Measurements from ENCODE around the gene DNAH3.
"Not testable (repeated sequence)": the region's sequence is repeated elsewhere in the genome, so short reads cannot be mapped to it uniquely, and the experiment has no call there.

DNAH3 gene

DNA sequence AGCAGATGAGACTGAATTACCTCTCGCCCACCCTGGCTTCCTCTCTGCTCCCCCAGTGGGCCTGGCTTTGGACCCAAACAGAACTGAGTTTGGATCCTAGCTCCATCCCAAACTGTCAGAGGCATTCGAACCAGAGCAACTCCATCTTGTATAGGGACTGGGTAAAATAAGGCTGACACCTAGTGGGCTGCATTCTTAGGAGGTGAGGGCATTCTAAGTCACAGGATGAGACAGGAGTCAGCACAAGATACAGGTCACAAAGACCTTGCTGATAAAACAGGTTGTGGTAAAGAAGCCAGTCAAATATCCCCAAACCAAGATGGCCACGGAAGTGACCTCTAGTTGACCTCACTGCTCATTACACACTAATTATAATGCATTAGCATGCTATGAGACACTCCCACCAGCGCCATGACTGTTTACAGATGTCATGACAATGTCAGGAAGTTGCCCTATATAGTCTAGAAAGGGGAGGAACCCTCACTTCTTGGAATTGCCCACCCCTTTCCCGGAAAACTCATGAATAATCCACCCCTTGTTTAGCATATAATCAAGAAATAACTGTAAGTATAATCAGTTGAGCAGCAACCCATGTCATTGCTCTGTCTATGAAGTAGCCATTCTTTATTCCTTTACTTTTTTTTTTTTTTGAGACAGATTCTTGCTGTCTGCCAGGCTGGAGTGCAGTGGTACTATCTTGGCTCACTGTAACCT, 205.6 kb downstream of the DNAH3 start:
- Mint-ChIP-seq H3K4me1 (ENCODE audit: low read depth) (peaks cover 31% of the 10 kb centered on the region), H3K27me3 (no peaks in the 10 kb centered on the region), H3K9me3 (no peaks in the 10 kb centered on the region), H3K27ac (no peak overlapping the region), H3K36me3 (ENCODE audit: low read depth) (no peaks in the 10 kb centered on the region), H3K4me3 (no peak overlapping the region)

DNA sequence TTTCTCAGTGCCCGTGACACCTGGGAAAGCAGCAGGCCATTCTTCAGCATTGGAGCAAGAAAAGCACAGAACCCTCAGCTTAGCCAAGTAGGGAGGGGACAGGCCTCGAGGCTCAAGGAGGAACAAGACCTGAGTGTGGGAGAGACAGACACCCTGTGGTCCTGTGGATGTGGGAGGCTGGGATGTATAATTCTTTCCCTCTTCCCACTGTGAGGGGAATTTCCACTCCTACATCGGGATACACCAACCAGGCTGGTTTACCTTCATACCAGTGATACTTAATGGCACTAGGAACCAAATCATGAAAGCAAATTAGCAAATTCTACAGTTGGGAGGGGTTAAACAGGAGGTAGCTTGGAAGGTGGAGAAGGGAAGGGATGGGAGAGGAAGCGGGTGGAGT, 208.4 kb downstream of the DNAH3 start:
- no peak overlapping the region for H3K27ac Mint-ChIP-seq
- H3K4me3 Mint-ChIP-seq: no peak overlapping the region
- no peaks in the 10 kb centered on the region for H3K9me3 Mint-ChIP-seq
- H3K27me3 Mint-ChIP-seq: no peaks in the 10 kb centered on the region
- no peaks in the 10 kb centered on the region for H3K36me3 Mint-ChIP-seq (ENCODE audit: low read depth)
- peaks cover 52% of the 10 kb centered on the region for H3K4me1 Mint-ChIP-seq (ENCODE audit: low read depth)

DNA sequence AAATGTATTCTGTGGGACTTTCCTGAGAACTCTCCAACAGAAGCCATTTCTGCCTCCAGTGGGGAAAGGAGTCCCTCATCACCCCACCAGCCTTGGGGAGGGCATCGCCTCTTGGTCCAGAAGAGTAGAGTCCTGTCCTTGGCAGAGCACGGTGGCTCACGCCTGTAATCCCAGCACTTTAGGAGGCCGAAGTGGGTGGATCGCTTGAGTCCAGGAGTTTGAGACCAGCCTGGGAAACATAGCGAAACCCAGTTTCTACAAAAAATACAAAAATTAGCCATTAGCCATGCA, 209.1 kb downstream of the DNAH3 start:
- H3K27me3 Mint-ChIP-seq: no peaks in the 10 kb centered on the region
- H3K36me3 Mint-ChIP-seq (ENCODE audit: low read depth): no peaks in the 10 kb centered on the region
- H3K27ac Mint-ChIP-seq: no peak overlapping the region
- peaks cover 52% of the 10 kb centered on the region for H3K4me1 Mint-ChIP-seq (ENCODE audit: low read depth)
- no peak overlapping the region for H3K4me3 Mint-ChIP-seq
- H3K9me3 Mint-ChIP-seq: no peaks in the 10 kb centered on the region

DNA sequence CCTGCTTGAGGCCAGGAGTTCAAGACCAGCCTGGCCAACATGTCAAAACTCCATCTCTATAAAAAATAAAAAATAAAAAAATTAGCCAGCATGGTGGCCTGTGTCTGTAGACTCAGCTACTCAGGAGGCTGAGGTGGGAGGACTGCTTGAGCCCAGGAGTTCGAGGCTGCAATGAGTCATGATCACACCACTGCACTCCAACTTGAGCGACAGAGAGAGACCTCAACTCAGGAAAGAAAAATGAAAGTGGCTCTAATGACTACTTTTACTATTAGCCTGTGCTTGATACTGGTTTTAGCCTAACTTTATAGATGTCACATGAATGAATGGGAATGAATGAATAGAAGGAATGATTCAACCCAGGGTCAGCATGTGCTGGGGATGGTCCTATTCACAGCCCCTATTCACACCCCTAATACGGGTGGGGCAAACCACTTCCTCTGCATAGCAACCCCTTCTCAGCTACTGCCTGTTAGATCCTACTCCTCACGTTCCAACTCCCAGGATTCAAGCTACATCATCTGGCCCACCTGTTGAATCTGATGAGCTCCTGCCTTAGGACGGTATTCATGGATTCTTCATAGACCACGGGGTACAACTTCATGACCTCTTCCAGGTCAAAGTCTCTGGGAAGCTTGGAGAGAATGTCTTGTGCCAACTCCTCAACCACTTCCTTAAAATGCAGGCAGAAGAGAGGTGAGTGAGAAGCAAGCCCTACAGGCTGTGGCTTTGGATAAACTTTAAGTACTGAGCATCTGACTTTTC, 209.6 kb downstream of the DNAH3 start:
- H3K4me3 Mint-ChIP-seq: no peak overlapping the region
- H3K9me3 Mint-ChIP-seq: no peaks in the 10 kb centered on the region
- no peaks in the 10 kb centered on the region for H3K36me3 Mint-ChIP-seq (ENCODE audit: low read depth)
- no peaks in the 10 kb centered on the region for H3K27me3 Mint-ChIP-seq
- peak overlapping the region; percentile 81 for H3K27ac Mint-ChIP-seq
- peaks cover 52% of the 10 kb centered on the region for H3K4me1 Mint-ChIP-seq (ENCODE audit: low read depth)

DNA sequence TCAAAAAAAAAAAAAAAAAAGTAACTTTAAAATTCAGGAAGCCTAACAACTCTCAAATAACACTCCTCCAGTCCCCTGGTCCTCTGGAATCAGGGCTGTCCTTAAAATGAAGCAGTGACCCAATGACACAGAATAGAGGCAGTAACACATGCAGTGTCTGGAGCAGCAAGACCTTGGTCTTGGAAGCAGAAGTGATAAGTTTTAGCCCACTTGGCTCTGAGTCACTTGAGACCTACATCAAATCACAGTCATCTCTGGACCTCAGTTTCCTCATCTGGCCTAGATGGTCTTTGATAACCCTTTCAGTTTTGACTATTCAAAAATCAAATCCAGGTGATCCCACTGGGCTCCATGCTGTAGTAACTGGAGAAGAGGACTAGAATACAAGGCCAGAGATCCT, 211.0 kb downstream of the DNAH3 start:
- H3K36me3 Mint-ChIP-seq (ENCODE audit: low read depth): no peaks in the 10 kb centered on the region
- H3K4me3 Mint-ChIP-seq: no peak overlapping the region
- no peaks in the 10 kb centered on the region for H3K27me3 Mint-ChIP-seq
- H3K27ac Mint-ChIP-seq: peak overlapping the region; percentile 45
- H3K9me3 Mint-ChIP-seq: no peaks in the 10 kb centered on the region
- peaks cover 44% of the 10 kb centered on the region for H3K4me1 Mint-ChIP-seq (ENCODE audit: low read depth)

DNA sequence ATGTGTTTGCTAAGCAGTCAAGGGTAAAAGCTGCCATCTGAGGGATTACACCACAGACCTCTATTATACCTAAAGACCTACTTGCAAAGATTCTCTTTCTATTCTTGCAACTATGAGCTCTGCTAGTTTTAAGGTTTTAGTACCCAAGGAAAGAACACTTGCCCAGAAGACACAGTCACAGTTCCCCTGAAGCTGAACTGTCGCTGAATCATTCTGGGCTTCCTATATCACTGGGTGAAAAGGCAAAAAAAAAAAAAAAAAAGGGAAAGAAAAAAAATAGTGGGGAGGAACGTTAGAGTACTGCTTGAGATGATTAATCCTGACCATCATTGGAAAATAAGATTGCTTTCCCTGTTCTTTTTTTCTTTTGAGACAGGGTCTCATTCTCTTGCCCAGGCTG, 212.2 kb downstream of the DNAH3 start:
- H3K4me3 Mint-ChIP-seq: peak overlapping the region; percentile 39
- H3K9me3 Mint-ChIP-seq: no peaks in the 10 kb centered on the region
- peaks cover 39% of the 10 kb centered on the region for H3K4me1 Mint-ChIP-seq (ENCODE audit: low read depth)
- no peaks in the 10 kb centered on the region for H3K36me3 Mint-ChIP-seq (ENCODE audit: low read depth)
- H3K27ac Mint-ChIP-seq: peak overlapping the region; percentile 83
- H3K27me3 Mint-ChIP-seq: no peaks in the 10 kb centered on the region

DNA sequence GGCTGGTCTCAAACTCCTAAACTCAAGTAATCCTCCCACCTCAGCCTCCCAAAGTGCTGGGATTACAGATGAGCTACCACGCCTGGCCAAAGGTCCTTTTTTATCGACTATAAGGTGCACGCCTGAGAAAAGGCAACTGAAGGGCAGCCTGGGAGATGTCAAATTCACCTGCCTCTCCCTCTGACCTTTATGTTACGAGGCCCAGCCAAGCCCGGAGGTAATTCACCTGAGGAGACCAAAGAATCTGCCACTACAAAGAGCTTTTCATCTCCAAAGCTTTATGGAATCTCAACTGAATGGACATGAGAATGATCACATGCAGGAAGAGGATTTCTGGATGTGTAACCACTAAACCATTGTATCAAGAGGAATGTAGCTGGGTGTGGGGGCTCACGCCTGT, 212.9 kb downstream of the DNAH3 start:
- H3K36me3 Mint-ChIP-seq (ENCODE audit: low read depth): no peaks in the 10 kb centered on the region
- H3K9me3 Mint-ChIP-seq: no peaks in the 10 kb centered on the region
- H3K27me3 Mint-ChIP-seq: no peaks in the 10 kb centered on the region
- H3K4me1 Mint-ChIP-seq (ENCODE audit: low read depth): peaks cover 36% of the 10 kb centered on the region
- no peak overlapping the region for H3K4me3 Mint-ChIP-seq
- peak overlapping the region; percentile 16 for H3K27ac Mint-ChIP-seq

DNA sequence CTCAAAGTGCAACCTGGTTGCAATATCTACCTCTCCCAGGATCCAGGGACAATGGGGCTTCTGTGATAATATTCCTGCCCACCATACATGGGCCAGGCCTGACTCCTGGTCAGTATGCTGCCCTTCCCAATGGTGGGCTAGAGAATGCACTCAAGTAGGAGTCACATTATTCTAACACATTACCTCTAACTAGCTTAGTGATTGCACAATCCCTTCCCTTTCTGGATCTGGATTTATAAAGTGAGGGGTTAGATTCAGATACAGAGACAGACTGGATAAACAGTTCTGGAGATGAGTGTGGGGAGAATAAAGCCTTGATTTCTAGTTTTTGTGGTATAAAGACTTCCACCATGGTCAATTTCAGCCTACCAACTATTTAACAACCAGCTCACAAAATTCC, 217.1 kb downstream of the DNAH3 start:
- Mint-ChIP-seq H3K27me3 (no peaks in the 10 kb centered on the region), H3K4me1 (ENCODE audit: low read depth) (peaks cover 10% of the 10 kb centered on the region), H3K4me3 (no peak overlapping the region), H3K9me3 (no peaks in the 10 kb centered on the region), H3K36me3 (ENCODE audit: low read depth) (no peaks in the 10 kb centered on the region), H3K27ac (no peak overlapping the region)

DNA sequence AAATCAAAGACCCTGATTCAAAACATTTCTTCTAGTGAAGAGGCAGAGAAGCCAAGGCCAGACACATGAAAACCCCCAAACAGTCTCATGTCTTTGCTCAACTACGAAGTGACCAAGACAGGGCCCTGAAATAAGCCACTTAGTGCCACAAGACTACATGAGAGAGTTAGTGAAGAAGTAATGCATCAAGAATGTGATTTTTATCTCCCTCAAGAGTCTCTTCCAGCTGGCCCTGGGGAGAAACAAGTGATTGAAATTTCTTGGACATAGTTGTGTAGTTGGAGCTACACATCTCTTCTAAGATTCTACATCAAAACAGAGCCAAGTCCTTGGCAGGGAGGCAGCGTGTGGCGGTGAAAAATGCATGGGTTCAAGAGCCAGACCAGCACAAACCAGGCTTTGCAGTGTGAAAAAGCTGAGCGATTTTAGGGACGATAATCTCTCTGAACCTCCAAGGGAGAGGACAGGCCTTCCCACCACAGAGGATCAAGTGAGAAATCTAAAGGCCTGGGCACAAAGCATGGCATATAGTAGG, 219.5 kb downstream of the DNAH3 start:
- H3K9me3 Mint-ChIP-seq: no peaks in the 10 kb centered on the region
- peaks cover 4% of the 10 kb centered on the region for H3K36me3 Mint-ChIP-seq (ENCODE audit: low read depth)
- no peak overlapping the region for H3K27ac Mint-ChIP-seq
- H3K27me3 Mint-ChIP-seq: no peaks in the 10 kb centered on the region
- no peaks in the 10 kb centered on the region for H3K4me1 Mint-ChIP-seq (ENCODE audit: low read depth)
- H3K4me3 Mint-ChIP-seq: no peak overlapping the region

DNA sequence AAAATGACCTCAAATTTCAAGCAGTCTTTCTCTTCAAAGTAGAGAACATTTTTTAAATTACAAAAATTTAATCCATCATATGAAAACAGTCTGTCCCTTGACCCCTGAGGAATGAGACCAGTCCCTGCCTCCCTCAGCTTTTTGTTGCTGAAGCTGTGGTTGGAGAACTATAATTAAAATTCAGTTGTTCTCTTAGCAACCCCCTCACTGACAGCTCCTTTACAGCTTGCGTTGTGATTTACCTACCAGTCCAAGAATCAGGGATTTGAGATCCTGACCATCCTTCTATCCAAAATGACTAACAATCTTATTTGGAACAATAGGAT, 220.3 kb downstream of the DNAH3 start:
- no peak overlapping the region for H3K27ac Mint-ChIP-seq
- no peak overlapping the region for H3K4me3 Mint-ChIP-seq
- H3K27me3 Mint-ChIP-seq: no peaks in the 10 kb centered on the region
- H3K36me3 Mint-ChIP-seq (ENCODE audit: low read depth): peaks cover 11% of the 10 kb centered on the region
- H3K4me1 Mint-ChIP-seq (ENCODE audit: low read depth): no peaks in the 10 kb centered on the region
- no peaks in the 10 kb centered on the region for H3K9me3 Mint-ChIP-seq

DNA sequence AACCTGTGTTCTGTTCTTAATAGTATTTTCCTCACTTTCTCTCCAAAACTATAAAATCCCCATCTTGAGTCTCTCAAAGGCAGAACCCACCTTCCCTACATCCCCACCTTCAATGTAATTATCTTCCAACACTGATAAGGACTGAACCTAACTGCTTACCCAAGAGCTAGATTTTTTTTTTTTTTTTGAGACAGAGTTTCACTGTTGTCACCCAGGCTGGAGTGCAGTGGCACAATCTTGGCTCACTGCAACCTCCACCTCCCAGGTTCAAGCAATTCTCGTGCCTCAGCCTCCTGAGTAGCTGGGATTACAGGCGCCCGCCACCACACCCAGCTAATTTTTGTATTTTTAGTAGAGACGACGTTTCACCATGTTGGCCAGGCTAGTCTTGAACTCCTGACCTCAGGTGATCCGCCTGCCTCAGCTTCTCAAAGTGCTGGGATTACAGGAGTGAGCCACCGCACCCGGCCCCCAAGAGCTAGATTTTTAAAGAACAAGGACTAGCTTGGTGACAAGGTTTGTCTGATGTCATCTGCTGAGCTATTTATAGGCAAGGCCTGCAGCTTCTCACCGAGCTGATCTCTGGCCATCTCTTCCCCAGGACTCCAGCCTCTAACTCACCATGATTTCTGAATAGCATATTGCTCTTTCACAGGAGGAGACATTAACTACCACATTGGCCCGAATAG, 220.8 kb downstream of the DNAH3 start:
- H3K4me3 Mint-ChIP-seq: not testable (repeated sequence)

DNA sequence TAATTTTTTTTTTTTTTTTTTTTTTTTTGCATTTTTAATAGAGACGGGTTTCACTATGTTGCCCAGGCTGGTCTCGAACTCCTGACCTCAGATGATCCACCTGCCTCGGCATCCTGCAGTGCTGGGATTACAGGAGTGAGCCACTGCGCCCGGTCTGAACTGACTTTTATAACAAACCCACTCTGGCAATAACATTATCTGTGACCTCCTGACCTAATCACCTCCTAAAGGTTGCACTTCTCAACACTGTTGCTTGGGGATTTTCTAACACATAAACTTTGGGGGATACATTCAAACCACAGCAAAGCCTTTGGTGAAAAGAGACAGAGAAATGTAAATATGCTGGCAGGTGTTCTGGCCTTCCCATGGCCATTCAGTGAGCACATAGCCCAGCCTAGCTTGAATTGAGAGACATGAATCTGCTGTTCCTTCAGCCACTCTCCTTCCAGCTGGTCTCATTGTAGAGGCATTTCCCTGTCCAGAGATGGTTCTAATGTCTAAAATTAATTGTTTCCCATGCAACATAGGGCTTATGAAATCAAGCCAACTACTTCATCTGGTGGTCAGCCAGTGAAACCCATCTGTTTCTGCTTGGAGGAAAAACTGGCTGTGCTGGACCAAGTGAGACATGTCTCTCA, 221.8 kb downstream of the DNAH3 start:
- Mint-ChIP-seq H3K36me3 (ENCODE audit: low read depth) (peaks cover 16% of the 10 kb centered on the region), H3K27me3 (no peaks in the 10 kb centered on the region), H3K27ac (no peak overlapping the region), H3K4me3 (no peak overlapping the region), H3K4me1 (ENCODE audit: low read depth) (no peaks in the 10 kb centered on the region), H3K9me3 (no peaks in the 10 kb centered on the region)

More for the DNA sequence above, 220.8 kb downstream of the DNAH3 start:
- not testable (repeated sequence) for H3K4me1 Mint-ChIP-seq (ENCODE audit: low read depth); H3K9me3 Mint-ChIP-seq; H3K27ac Mint-ChIP-seq; H3K27me3 Mint-ChIP-seq
- H3K36me3 Mint-ChIP-seq (ENCODE audit: low read depth): peaks cover 12% of the 10 kb centered on the region

DNA sequence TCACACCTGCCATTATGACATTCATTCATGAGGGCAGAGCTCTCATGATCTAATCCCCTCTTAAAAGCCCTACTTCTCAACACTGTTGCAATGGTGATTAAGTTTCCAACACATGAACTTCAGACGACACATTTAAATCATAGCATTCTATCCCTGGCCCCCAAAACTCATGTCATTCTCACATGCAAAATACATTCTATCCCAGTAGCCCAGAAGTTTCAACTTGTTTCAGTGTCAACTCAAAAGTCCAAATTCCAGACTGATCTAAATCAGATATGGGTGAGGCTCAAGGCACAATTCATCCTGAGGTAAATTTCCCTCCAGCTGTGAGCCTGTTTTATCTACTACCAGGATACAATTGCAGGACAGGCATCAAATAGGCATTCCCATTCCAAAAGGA, 224.9 kb downstream of the DNAH3 start:
- Mint-ChIP-seq H3K4me1 (ENCODE audit: low read depth) (no peaks in the 10 kb centered on the region), H3K4me3 (no peak overlapping the region), H3K9me3 (no peaks in the 10 kb centered on the region), H3K27ac (no peak overlapping the region), H3K27me3 (no peaks in the 10 kb centered on the region), H3K36me3 (ENCODE audit: low read depth) (peaks cover 21% of the 10 kb centered on the region)

DNA sequence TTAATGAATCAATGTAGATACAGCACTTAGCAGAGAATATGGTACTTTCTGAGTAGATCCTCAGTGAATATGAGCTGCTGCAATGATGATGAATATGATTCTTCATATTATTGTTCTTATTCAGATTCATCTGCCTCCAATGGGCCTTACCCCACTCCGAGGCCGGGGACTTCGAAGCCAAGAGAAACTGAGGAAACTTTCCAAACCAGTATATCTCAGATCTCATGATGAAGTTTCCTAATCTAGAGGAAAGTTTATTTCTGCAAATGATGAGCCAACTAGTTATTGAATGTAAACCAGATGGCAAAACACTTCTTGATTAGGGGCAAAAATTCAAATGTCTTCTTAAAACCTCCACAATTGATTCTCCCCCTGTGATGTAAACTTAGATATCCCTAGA, 226.8 kb downstream of the DNAH3 start:
- H3K9me3 Mint-ChIP-seq: no peaks in the 10 kb centered on the region
- H3K4me1 Mint-ChIP-seq (ENCODE audit: low read depth): peaks cover 16% of the 10 kb centered on the region
- H3K27ac Mint-ChIP-seq: no peak overlapping the region
- H3K4me3 Mint-ChIP-seq: no peak overlapping the region
- H3K27me3 Mint-ChIP-seq: no peaks in the 10 kb centered on the region
- H3K36me3 Mint-ChIP-seq (ENCODE audit: low read depth): peaks cover 36% of the 10 kb centered on the region

DNA sequence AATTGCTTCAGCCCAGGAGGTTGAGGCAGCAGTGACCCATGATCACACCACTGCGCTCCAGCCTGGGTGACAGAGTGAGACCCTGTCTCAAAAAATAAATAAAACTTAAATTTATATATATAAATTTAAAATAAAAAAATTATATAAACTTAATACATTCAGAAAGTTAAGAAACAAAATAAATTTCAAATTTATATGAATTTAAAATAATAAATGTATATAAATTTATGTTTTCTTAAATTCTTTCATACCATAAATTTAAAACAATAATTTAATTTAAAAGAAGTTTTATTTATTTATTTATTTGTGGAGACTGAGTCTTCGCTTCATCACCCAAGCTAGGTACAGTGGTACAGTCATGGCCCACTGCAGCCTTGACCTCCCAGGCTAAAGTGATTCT, 229.8 kb downstream of the DNAH3 start:
- Mint-ChIP-seq H3K9me3 (no peaks in the 10 kb centered on the region), H3K36me3 (ENCODE audit: low read depth) (peaks cover 52% of the 10 kb centered on the region), H3K27me3 (no peaks in the 10 kb centered on the region), H3K27ac (no peak overlapping the region), H3K4me1 (ENCODE audit: low read depth) (peaks cover 27% of the 10 kb centered on the region), H3K4me3 (no peak overlapping the region)

All from stimulated activated naive CD8-positive, alpha-beta T cell treated with anti-CD3 and anti-CD28 coated beads, Interleukin-15, Interleukin-2, amounts not matched to agents 100 ng/mL and 50 ng/mL, for 24 hours (primary cell).